HK-2 (cell line): ENCODE measurements around the gene DDB1.

Experiments used
- DNase-seq: peaks from one replicate; pipeline ENCODE4 v3.0.0-alpha.2; 2018; ENCODE audit not compliant: unreplicated experiment

DDB1 gene

DNA sequence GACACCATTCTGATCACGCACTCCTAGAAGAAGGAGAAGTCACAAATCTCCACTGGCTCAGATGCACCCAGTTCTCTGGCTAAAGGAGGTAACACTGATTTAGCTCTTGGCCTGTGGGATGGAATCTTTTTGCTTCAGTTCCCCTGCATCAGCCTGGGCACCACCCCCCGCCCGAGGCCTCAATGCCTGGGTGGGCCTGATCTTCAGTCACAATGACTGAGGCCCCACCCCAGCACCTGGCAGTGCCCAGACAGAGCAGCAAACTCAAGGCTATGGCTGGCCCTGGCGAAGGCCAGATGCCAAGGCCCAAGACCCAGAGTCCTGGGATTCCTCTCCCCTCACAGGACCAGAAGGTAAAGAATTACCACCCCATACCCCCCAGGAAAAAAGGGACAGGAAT, 23.8 kb upstream of the DDB1 start:
- no peak for DNase-seq

DNA sequence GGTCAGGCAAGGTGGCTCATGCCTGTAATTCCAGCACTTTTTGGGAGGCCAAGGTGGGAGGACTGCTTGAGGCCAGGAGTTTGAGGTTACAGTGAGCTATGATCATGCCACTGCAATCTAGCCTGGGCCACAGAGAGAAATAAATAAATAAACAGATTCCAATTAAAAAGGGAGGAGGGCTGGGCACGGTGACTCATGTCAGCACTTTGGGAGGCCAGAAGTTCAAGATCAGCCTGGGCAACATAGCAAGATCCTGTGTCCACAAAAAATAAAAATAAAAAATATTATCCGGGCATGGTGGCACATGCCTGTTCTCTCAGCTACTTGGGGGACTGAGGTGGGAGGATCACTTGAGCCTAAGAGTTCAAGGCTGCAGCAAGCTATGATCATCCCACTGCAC, 21.3 kb upstream of the DDB1 start:
- no peak for DNase-seq

DNA sequence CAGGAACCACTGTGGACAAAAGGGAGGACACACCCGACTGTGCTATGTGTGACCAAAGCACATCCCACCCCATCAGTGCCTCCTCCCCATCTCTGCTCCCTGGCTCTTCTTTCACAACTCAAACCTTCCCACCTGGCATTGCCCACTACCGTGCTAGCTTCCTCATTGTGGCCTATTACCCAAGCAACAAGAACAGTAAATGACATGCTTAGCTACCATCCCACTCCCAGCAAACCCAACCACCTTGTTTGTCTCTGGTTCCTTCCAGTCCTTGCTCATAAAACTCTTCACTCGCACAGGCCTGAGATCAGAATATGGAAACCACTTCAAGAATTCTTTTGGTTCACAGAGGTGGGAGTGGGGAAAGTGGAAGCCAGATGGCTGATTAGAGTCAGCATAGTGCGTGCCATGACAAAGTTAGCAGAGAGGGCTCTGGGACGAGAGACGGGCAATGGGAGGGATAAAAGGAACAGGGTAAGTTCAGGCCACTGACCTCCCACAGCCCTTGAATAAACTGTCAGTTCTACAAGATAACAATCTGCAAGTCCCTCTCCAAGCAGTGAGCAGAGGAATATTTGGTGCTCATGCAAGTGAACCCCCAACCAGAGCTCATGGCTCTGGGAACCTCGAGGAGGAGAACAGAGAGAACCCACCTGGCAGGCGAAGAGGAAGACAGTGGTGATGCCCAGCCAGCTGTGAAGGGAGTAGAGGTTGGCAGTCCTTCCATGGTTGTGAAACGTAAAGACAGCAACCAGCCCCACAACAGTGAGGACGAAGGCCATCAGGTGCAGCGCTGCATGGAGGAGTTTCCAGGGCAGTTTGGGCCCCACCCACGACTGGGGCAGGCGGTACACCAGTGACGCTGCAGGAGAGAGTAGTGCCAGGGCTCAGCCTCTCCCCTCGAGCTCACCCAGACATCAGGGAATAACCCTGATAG, 20.5 kb upstream of the DDB1 start:
- no peak for DNase-seq

DNA sequence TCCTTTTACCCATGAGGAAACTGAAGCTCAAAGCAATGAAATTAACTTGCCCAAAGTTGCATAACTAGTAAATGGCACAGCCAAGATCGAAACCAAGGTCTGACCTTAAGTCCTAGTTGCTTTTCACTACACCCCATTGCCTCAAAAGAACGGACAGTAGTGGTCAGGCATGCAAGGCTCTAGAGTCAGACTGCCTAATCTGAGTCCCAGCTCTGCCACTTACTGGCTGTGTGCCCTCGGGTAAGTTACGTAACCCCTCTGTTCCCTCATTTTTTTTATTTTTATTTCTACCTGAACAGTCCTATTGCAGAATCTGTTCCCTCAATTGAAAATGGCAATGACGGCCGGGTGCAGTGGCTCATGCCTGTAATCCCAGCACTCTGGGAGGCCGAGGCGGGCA, 19.1 kb upstream of the DDB1 start:
- no peak for DNase-seq

DNA sequence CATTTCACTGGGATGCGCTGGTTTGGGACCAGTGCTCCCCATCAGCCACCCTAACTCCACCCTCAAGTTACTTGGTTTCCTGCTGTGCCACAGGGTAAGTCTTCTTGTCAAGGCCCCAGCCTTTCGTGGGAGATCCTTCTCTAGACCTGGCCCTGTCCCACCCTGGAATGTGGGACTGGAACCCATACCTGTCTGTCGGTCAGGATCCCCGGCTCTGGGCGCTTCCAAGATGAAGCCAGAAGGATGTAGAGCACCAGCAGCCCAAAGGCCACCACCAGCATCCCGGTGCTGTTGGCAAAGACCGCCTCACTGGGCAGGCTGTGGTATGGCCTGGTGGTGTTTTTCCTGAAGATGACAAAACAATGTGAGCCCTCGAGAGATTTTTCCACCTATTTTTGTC, 17.9 kb upstream of the DDB1 start:
- no peak for DNase-seq

DNA sequence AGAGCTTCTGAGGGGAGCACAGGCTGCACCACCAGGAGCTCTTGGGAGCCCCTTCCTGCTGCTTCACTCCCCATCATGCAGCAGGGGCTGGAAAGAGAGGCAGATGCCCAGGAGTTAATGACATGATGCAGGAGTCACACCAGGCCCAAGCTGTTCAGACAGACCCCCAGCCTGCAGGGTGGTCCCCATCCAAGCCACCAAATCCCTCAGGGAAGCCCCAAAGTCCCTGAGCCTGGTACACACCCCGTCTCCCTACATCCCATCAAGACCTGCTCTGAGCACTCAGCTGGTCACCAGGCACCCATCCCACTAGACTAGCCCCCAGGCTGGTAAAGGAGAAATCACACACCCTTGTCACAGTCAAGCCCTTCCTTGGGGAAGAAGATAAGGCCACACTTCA, 17.4 kb upstream of the DDB1 start:
- no peak for DNase-seq

DNA sequence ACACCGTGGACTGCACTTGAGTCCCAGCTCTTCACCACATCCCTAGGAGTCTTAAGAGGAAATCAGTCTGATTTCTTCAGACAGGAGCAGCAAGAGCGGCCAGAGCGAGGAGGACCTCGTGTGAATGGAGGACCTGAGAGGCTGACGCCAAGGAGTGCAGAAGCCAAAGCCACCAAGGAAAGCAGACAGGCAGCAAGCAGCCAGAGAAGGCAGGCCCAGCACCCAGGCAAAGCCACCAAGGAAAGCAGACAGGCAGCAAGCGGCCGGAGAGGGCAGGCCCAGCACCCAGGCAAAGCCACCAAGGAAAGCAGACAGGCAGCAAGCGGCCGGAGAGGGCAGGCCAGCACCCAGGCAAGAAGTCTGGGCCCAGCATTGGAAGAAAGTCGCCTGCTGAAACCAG, 17.0 kb upstream of the DDB1 start:
- no peak for DNase-seq

DNA sequence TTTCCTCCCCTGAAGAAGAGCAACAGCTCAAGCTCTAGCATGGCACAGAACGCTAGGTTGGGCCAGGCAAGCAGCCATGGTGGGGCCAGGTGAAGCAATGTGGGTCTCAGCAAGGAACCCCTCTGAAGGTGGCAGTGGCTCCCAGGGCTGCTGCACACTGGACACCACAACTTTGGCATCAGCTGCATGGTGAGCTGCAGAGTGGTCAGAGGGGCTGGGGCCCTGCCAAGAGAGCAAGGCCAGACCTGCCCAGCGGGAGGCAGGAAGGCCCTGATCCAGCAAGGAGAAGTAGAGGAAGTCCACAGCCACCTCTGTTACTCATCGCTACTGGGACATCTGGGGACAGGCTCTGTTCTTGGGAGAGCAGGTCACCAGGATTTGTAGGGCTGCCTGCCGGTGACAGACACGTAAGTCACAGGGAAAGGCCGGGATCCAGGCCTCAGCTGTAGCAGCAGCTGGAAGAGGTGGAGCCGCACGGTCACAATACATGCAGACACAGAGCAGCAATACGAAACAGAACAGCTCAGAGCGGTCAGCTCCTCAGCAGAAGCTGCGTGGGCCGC, 16.4 kb upstream of the DDB1 start:
- no peak for DNase-seq

DNA sequence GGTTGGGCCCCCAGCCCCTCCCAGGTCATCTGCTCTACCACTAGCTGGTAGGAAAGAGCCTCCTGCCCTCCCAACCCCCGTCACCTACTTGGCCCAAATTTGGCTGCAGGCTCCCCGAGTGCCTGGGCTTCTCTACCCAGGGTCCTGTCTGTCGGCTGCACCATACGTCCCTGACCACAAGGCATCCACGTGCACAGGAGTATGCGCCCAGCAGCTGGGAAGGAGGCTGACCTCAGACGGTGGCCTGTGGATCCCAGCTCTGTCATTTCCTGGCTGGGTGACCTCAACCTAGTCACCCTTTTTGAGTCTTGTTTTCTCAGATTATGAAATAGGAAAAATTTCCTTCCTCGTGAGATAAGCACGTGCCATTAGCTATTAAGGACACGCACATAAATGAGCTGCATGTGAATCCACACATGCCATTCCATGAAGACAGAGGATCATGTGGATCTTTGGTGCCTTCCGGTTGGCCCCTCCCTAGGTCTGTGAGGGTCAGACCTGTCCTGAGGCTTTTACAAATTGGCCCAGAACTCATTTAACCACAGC, 15.1 kb upstream of the DDB1 start:
- no peak for DNase-seq

DNA sequence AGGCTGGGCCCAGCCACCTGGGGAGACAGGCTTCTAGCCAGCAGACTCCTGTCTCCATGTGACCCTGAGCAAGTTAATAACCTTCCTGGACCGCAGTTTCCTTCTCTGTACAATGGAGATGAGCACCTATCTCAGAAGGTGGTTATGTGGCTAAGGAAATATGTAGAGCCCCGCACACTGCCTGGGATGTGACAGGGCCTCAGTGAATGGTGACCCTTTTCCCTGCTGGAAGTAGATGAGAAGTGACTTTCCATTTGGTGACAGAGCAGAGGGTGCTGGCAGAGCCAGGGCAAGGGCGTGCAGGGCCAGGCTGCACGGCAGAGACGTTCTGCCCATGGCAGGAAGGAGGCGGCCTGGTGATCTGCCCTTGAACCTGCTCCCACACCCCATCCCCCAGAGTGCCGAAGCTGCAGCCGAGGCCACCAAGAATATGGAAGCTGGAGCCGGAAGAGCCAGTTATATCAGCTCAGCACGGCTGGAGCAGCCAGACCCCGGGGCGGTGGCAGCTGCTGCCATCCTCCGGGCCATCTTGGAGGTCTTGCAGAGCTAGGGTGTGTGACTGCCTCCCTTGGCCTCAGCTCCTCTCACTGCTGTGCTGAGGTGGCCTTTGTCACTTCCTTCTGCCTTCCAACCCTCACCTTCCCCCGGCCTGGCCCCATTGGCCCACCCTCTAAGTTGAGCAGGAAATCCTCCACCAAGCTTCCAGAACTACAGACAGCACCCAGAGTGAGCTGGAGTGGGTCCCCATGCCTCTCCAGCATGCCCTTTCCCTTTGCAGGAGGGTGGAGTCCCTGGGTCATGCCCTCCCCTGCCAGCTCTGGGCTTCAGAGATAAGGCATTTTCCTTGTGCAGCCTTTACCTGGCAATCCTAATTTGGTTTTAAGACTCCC, 13.3 kb upstream of the DDB1 start:
- no peak for DNase-seq

DNA sequence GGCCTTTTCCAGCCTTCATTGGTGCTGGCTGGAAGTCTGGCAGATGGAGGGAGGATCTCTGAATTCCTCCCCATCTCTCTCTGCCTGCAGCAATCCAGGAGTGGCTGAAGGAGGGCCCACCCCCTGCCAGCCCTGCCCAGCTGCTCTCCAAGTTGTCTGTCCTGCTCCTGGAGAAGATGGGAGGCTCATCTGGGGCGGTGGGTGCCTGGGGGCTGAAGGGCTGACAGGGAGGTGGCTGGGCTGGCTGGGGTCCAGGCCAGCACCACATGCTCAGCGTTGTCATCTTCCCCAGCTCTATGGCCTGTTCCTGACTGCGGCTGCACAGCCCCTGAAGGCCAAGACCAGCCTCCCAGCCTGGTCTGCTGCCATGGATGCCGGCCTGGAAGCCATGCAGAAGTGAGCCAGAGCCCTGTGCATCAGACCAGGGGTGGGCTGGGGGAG, 12.3 kb upstream of the DDB1 start:
- DNase-seq = no peak

DNA sequence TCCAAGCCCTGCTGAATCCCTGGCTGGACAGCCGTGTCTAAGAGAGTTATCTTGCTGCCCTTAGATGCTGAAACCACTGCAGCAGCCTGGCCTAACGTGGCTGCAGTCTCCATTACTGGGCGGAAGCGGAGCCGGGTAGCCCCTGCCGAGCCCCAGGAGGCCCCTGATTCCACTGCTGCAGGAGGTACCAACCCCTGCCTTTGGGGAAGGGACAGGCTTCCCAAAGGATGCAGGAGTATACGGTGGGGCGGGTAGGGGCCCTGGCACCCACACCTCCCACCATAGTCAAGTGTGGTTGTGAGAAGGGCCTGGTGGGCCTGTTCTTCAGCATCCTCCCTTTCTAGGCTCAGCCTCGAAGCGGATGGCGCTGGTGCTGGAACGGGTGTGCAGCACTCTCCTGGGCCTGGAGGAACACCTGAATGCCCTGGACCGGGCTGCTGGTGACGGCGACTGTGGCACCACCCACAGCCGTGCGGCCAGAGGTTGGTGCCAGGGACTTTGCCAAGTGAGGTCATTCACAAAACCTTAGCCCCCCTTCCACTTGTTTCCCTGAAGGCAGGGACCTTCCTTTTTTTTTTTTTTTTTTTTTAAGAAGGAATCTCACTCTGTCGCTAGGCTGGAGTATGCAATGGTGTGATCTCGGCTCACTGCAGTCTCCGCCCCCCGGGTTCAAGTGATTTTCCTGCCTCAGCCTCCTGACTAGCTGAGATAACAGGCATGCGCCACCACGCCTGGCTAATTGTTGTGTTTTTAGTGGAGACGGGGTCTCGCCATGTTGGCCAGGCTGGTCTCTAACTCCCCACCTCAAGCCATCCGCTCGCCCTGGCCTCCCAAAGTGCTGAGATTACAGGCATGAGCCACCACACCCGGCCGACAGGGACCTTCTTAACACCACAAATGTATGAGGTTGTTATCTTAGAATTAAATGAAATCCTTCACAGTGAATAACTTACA, 11.2 kb upstream of the DDB1 start:
- DNase-seq = no peak

DNA sequence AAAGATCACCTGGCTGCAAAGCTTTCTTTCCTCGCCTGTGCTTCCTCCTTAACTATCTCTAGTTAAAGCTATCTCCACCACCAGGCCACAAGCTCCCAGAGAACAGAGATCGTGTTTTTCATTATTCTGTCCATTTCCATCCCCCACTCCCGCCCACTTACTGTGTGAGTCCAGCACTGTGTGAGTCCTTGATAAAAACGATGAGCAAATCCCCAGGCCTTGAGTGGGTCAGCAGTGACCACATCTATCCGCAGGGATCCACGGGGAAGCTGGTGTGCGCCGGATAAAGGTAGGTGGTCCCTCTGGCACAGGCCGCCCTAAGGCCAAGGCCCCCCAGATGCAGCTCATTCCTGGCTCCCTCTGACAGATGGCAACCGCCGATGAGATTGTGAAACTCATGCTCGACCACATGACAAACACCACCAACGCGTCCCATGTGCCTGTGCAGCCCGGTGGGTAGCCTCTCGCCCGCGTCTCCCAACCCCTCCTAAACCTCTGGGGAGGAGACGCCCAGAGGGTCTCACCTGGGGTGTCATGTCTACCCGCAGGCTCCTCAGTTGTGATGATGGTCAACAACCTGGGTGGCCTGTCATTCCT, 9.4 kb upstream of the DDB1 start:
- no peak for DNase-seq

DNA sequence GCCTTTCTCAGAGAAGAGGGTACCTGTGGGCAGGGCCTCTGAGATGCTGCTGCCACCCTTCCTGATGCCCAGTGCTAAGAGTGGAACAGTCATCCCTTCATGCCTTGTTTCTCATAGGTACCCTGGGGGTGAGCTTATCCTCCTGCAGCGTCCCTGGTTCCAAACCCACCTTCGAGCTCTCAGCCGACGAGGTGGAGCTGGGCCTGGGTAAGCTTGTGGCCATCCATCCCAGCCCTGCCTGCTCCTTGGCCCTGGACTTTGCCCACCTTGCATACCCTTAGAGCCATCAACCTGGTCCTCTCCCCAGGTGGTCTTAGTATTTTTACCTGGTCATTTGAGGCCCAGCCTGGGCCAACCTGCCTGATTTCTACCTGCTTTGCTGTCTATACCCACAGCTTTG, 8.8 kb upstream of the DDB1 start:
- DNase-seq = no peak

DNA sequence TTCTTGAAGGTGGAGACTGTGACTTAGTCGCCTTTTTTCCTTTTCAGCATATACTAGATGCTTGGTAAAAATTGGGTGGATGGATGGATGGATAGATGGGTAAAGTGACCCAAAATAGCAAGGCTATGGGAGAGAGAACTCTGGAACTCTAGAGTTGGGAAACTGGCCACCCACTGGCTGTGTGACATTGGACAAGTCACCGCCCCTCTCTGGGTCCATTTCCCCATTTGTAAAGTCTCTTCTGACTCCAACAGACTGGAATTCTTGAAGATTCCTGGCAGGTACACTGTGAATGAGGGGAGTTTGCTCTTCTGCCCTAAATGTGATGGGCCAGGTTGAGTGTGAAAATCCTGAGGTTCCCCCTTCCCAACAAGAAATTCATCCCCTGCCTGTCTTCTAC, 8.1 kb upstream of the DDB1 start:
- DNase-seq = no peak

DNA sequence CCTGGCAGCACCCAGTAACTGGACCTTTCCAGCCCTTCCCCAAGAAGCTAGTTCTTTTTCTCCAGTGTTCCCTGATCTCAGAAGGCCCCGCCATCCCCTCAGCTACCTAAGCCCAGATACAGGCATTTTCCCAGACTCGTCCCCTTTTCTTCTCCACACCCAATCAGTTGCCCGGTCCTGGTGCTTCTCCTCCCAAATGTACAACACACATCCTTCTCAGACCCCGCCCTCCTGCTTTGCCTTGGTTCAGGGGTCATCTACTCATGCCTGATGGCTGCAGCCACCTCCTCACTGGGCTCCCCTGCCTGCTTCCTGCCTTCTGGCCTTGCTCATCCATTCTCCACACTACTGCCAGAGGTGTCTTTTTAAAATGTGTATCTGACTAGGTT, 6.6 kb upstream of the DDB1 start:
- DNase-seq = no peak

DNA sequence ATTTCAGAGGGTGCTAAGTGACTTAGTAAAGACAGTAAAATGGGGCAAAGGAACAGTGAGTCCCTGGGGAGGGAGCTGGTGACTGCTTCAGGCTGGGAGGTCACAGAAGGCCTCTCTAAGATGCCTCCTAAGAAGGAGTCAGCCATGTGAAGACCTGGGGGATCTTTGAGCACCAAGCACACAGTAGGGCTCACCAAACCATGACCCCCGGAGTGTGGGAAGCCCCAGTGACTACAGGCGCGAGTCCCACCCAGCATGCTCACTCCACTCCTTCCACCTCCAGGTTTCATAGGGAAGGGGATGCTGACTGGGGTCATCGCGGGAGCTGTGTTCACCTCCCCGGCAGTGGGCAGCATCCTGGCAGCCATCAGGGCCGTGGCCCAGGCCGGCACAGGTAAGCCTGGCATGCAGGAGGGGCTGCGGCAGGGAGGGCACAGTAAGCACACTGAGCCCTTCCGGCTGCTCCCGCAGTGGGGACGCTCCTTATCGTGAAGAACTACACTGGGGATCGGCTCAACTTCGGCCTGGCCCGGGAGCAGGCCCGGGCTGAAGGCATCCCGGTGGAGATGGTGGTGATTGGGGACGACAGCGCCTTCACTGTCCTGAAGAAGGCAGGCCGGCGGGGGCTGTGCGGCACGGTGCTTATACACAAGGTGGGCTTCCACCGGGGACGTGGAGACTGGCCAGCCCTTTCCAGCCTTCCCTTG, 6.0 kb upstream of the DDB1 start:
- DNase-seq = no peak

DNA sequence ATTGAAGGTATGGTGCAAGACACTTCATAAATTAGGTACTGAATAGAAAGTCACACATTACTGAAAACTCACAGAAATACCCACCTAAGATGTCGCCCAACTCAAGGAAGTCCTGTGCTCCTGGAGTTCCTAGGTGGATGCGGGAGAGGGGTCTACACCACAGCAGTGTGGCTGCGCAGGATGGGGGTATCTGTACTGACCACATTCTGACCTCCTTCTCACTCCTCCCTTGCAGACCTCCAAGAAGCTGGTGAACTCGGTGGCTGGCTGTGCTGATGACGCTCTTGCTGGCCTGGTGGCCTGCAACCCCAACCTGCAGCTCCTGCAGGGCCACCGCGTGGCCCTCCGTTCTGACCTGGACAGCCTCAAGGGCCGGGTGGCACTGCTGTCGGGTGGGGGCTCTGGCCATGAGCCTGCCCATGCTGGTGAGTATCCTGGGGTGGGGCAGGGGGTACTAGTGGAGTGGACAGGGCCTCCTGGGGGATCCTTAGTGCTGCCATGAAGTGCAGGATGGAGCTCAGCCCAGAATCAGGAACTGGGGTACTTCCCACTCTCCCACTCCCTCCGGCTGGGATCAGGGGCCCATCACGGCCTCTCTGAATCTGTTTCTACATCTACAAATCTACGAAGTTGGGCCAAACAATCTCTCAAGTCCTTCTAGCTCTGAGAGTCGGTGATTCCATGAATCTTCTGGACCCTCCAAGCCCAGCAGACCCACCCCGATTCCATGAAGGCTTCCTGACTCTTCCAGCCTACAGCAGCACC, 5.0 kb upstream of the DDB1 start:
- no peak for DNase-seq
